A673 (cell line): ENCODE measurements around the gene SOBP. TPM values are rescaled to one million over a fixed set of nuclear protein-coding genes. Genes with fewer than 3 reads are reported as not detected.

ENCODE experiments used
- BruUV-seq: library from RNA; stranded (reverse); fragments of 400-500 nt; replicated peaks from 2 replicates; lab custom pipeline; 2021; lab: Mats Ljungman, UMichigan
- CTCF ChIA-PET: fragments of 300-600 bp; sonication (Branson Sonifier 250); formaldehyde crosslinking; loops from one replicate; lab custom pipeline; 2022; ENCODE audit warnings: antibody characterized with exemption; lab: Charles Lee
- POLR2A ChIA-PET: fragments of 300-600 bp; sonication (Branson Sonifier 250); formaldehyde crosslinking; loops from one replicate; lab custom pipeline; 2022; ENCODE audit warnings: antibody characterized with exemption; ENCODE audit not compliant: low non-redundant PET; lab: Charles Lee
- DNase-seq: peaks from one replicate; pipeline ENCODE4 v3.0.0-alpha.2; 2015; ENCODE audit warnings: low spot score
- H3K27ac ChIP-seq: fragments of 200-600 bp; sonication (generic); 2 replicates; pipeline ENCODE4 v1.5.1; 2016; ENCODE audit warnings: mixed run types, low read depth, mild to moderate bottlenecking, mixed read lengths, antibody characterized with exemption, low read length; ENCODE audit not compliant: poor library complexity, severe bottlenecking
- H3K27me3 ChIP-seq: fragments of 200-600 bp; sonication (generic); replicated peaks from 2 replicates; pipeline ENCODE4 v1.6.1; 2017; ENCODE audit warnings: mixed run types, low read depth, mild to moderate bottlenecking, mixed read lengths, antibody characterized with exemption, low read length; ENCODE audit not compliant: insufficient read depth, poor library complexity
- H3K36me3 ChIP-seq: fragments of 200-600 bp; sonication (generic); 2 replicates; pipeline ENCODE4 v1.6.1; 2016; ENCODE audit warnings: mixed run types, mild to moderate bottlenecking, mixed read lengths, antibody characterized with exemption, low read length; ENCODE audit not compliant: insufficient read depth, poor library complexity, severe bottlenecking
- H3K4me1 ChIP-seq: fragments of 200-600 bp; sonication (generic); 2 replicates; pipeline ENCODE4 v1.6.1; 2017; ENCODE audit warnings: mixed run types, mild to moderate bottlenecking, mixed read lengths, antibody characterized with exemption, low read length; ENCODE audit not compliant: insufficient read depth, poor library complexity, severe bottlenecking
- H3K4me3 ChIP-seq: fragments of 200-600 bp; sonication (generic); 2 replicates; pipeline ENCODE4 v1.5.1; 2016; ENCODE audit warnings: low read depth, mixed run types, mild to moderate bottlenecking, mixed read lengths, low read length; ENCODE audit not compliant: poor library complexity, severe bottlenecking
- H3K9me3 ChIP-seq: fragments of 200-600 bp; sonication (generic); 2 replicates; pipeline ENCODE4 v1.6.1; 2016; ENCODE audit warnings: mixed run types, low read depth, mild to moderate bottlenecking, mixed read lengths, antibody characterized with exemption, low read length; ENCODE audit not compliant: poor library complexity, severe bottlenecking
- EZH2 ChIP-seq: fragments of 200-600 bp; sonication (generic); IDR thresholded peaks from 2 replicates; pipeline ENCODE4 v1.6.1; 2017; ENCODE audit warnings: borderline replicate concordance, low read depth, mild to moderate bottlenecking, mixed read lengths, antibody characterized with exemption, low read length; ENCODE audit not compliant: poor library complexity, severe bottlenecking
- intact Hi-C: fragments of 100-400 bp; cut with micrococcal nuclease; formaldehyde crosslinking; loops from one replicate; pipeline ENCODE4 v1.10.0; 2022; ENCODE audit not compliant: unreplicated experiment
- total RNA-seq: library from RNA; stranded (reverse); gene quantifications from 2 replicates; pipeline ENCODE4 v1.2.3, GENCODE V29; 2021
- TF ChIP-seq, protein P1 (sequence below): fragments of 300-800, 200-600 bp; sonication (generic); conservative IDR thresholded peaks from 2 replicates; pipeline ENCODE4 v1.5.1; 2017; ENCODE audit warnings: low read depth, mild to moderate bottlenecking, antibody characterized with exemption, low read length, moderate library complexity, mixed read lengths

Gene SOBP
- total RNA-seq, 1 experiment from 2014 or later = 3.3 TPM

DNA sequence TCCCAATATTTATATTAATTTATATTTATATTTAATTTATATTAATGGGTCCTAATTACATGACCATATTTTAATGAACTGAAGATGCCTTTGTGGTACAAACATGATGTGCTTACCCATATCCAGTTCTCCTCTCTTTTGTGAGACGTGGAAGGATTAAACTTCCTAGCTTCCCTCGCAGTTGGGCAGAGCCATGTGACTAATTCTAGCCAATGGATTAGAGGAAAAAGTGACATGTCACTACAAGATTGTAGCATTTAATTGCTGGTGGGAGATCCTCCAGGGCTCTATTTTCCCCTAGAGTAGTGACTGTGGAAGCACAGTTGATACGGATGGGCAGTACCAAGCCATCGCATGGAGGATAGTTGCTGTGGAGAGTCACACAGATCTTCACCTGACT lies 4.8 kb upstream of the SOBP start:
- Histone ChIP-seq H3K27ac (no peak overlapping the region), H3K27me3 (peaks cover 22% of the 10 kb centered on the region), H3K4me3 (no peak overlapping the region), H3K4me1 (peaks cover 5% of the 10 kb centered on the region), H3K9me3 (no peaks in the 10 kb centered on the region), H3K36me3 (no peaks in the 10 kb centered on the region)
- ChIA-PET CTCF (no interaction called here), POLR2A (no interaction called here)
- peak; percentile 5 for DNase-seq
- intact Hi-C loops = loop anchor here (10.0 kb wide), 1 partner anchor 170 kb away; no protein-coding TSS in a partner anchor
- TF ChIP-seq EZH2 = no peak
- TF ChIP-seq, protein P1, sequence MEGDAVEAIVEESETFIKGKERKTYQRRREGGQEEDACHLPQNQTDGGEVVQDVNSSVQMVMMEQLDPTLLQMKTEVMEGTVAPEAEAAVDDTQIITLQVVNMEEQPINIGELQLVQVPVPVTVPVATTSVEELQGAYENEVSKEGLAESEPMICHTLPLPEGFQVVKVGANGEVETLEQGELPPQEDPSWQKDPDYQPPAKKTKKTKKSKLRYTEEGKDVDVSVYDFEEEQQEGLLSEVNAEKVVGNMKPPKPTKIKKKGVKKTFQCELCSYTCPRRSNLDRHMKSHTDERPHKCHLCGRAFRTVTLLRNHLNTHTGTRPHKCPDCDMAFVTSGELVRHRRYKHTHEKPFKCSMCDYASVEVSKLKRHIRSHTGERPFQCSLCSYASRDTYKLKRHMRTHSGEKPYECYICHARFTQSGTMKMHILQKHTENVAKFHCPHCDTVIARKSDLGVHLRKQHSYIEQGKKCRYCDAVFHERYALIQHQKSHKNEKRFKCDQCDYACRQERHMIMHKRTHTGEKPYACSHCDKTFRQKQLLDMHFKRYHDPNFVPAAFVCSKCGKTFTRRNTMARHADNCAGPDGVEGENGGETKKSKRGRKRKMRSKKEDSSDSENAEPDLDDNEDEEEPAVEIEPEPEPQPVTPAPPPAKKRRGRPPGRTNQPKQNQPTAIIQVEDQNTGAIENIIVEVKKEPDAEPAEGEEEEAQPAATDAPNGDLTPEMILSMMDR = no peak
- BruUV-seq = no TSS peak

DNA sequence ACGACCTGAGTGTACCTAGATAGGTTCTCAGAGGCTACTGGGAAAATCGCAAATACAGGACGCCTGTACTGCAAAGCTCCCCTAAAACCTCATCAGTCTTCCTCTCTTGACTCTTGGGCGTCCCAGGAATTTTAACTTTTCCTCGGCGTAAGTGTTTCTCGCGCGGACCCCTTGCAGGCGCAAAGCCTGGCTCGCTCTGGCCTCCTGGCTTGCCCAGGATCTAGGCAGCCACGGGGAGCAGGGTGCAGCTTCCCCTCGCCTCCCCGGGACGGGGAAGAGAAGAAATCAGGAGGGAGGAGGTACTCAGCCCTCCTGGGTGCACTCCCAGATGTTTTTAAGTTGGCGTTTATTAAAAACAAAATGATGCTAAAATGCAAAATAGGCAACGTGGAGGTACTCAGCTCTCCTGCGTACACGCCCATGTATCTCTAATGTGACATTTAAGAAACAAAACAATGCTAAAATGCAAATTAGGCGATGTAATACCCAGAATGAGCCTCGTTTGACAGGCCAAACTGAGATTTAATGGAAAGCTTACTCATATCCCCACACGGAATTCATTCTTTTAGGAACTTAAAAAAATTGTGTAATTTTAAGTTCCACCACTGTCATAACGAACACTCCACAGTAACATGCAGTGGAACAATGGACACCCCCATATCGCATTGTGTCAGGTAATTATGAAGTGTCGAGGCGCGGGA lies 1.6 kb upstream of the SOBP start:
- no peaks in the 10 kb centered on the region for H3K36me3 ChIP-seq
- no peak overlapping the region for H3K27ac ChIP-seq
- H3K9me3 ChIP-seq = no peaks in the 10 kb centered on the region
- intact Hi-C loops = loop anchor here (10.0 kb wide), 1 partner anchor 166 kb away; no protein-coding TSS in a partner anchor
- CTCF ChIA-PET = no interaction called here
- H3K4me3 ChIP-seq = peak overlapping the region; percentile 68
- POLR2A ChIA-PET = no interaction called here
- DNase-seq = no peak
- no TSS peak for BruUV-seq
- TF ChIP-seq EZH2 = no peak
- TF ChIP-seq, protein P1 = no peak
- H3K4me1 ChIP-seq = peaks cover 14% of the 10 kb centered on the region
- peaks cover 38% of the 10 kb centered on the region for H3K27me3 ChIP-seq

DNA sequence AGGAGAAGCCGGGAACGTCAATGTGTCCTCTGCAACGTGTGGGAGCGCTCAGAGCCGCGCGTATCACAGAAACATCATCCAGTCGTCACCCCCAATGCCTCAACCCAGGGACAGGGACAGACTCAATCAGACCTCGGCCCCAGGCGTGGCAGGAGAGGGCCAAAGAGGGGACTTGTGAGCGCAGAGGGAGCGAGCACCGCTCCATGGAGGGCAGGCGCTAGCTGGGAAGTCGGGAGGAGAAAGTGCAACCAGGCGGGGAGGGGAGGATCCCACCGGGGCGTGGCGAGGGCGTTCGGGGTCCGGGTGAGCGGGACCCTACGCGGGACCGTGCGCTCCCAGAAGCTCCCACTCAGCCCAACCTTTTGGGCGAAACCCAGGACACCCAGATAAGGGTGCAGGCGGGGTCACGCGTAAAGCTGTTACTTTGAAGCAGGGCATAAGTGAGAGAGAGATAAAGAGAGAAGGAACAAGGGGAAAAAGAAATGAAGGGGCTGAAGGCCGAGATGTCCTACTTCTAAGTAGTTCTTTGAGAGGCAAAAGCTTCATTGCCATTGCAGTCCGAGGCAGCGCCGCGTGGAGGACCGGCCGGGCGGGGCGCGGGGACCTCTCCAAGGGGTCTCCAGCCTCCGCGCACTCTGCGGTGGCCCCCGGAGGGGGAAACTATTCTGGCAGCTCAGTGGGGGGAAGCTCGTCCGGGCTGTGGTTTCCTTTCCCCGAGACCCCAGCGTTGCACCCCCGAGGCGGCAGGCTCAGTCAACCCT lies 862 bp upstream of the SOBP start:
- intact Hi-C loops = loop anchor here (10.0 kb wide), 1 partner anchor 166 kb away; no protein-coding TSS in a partner anchor
- POLR2A ChIA-PET = no interaction called here

More for the DNA sequence above, 862 bp upstream of the SOBP start:
- Histone ChIP-seq H3K27me3 (peaks cover 38% of the 10 kb centered on the region), H3K4me3 (peak overlapping the region; percentile 68), H3K27ac (no peak overlapping the region), H3K36me3 (no peaks in the 10 kb centered on the region), H3K4me1 (peaks cover 14% of the 10 kb centered on the region), H3K9me3 (no peaks in the 10 kb centered on the region)
- CTCF ChIA-PET = interaction anchor here (0.6 kb wide), 1 partner anchor 356 kb away, joined by 3 read pairs; no protein-coding TSS in a partner anchor
- BruUV-seq = no TSS peak
- DNase-seq = peak; percentile 38
- TF ChIP-seq, protein P1 = no peak
- TF ChIP-seq EZH2 = no peak
